SU-DHL-6 (cell line): ENCODE measurements around the gene HDDC3.

ENCODE experiments used
- EZH2phosphoT487 ChIP-seq: fragments of 200-600 bp; sonication (generic), shearing (Covaris generic); conservative IDR thresholded peaks from 2 replicates; pipeline ENCODE4 v1.6.1; 2018; ENCODE audit warnings: mild to moderate bottlenecking, antibody characterized with exemption, low read length, moderate library complexity, mixed read lengths
- TF ChIP-seq, protein P1 (sequence below): fragments of 200-600 bp; sonication (generic); IDR thresholded peaks from one replicate; pipeline ENCODE4 v1.5.1; 2017; ENCODE audit warnings: antibody characterized with exemption, mild to moderate bottlenecking, low read length, moderate library complexity; ENCODE audit not compliant: insufficient read depth, poor library complexity, severe bottlenecking

DNA sequence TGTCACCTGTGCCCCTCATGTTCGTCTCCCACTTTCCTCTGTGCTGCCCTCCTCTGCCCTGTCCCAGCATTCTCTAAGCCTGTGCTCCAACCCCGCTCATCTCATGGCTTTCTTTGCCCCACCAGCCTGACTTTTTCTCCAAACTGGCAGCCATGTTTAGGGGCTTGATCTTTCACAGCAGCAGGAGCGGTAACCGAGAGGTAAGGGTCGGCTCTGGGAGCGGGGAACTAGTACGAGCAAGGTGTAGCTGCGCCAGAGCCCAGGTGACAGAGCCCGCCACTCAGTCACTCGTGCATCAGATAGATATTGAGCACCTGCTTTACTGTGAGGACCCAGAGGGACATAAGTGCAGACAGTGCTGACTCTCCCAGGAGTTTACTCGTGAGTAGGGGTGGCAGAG, 15.9 kb downstream of the HDDC3 start:
- TF ChIP-seq, protein P1, sequence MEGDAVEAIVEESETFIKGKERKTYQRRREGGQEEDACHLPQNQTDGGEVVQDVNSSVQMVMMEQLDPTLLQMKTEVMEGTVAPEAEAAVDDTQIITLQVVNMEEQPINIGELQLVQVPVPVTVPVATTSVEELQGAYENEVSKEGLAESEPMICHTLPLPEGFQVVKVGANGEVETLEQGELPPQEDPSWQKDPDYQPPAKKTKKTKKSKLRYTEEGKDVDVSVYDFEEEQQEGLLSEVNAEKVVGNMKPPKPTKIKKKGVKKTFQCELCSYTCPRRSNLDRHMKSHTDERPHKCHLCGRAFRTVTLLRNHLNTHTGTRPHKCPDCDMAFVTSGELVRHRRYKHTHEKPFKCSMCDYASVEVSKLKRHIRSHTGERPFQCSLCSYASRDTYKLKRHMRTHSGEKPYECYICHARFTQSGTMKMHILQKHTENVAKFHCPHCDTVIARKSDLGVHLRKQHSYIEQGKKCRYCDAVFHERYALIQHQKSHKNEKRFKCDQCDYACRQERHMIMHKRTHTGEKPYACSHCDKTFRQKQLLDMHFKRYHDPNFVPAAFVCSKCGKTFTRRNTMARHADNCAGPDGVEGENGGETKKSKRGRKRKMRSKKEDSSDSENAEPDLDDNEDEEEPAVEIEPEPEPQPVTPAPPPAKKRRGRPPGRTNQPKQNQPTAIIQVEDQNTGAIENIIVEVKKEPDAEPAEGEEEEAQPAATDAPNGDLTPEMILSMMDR: no peak
- TF ChIP-seq EZH2phosphoT487: no peak
